ENCODE measurements around the gene CCDC88B.
A peak's percentile ranks its signal among the peaks of the same experiment; 100 is the strongest.

CCDC88B gene

GRCh38 chr11:64339754-64340408 is at the start of gene CCDC88B:
TSS of gene CCDC88B (plus strand) at chr11:64340204. CDS start at chr11:64340267, 63 bp downstream.
- DNase-seq = no peak

GRCh38 chr11:64290352-64291261 is 49.4 kb upstream of the CCDC88B start:
- no peak for DNase-seq

- DNase-seq = no peak
These were observed 48.7 kb upstream of the CCDC88B start, which contains the start of gene KCNK4 for GRCh38 chr11:64291262-64291751. TSS of gene KCNK4 (plus strand) at chr11:64291302. CDS start at chr11:64293019, 1,717 bp downstream.

- no peak for DNase-seq
These were observed 48.1 kb upstream of the CCDC88B start for GRCh38 chr11:64291752-64292459.

GRCh38 chr11:64292460-64293254 is 47.3 kb upstream of the CCDC88B start:
- no peak for DNase-seq

- no peak for DNase-seq
These were observed 45.2 kb upstream of the CCDC88B start for GRCh38 chr11:64294774-64295173.

GRCh38 chr11:64295760-64296159 is 44.2 kb upstream of the CCDC88B start:
- DNase-seq = no peak

- no peak for DNase-seq
These were observed 43.8 kb upstream of the CCDC88B start for GRCh38 chr11:64296236-64296635.

GRCh38 chr11:64296830-64297698 is 42.9 kb upstream of the CCDC88B start:
- no peak for DNase-seq

GRCh38 chr11:64297699-64298358 is 42.2 kb upstream of the CCDC88B start:
- no peak for DNase-seq

GRCh38 chr11:64298966-64299846 is 40.8 kb upstream of the CCDC88B start:
- no peak for DNase-seq

- peak; percentile 19 for DNase-seq
These were observed 40.0 kb upstream of the CCDC88B start, which contains the start of gene CATSPERZ for GRCh38 chr11:64299847-64300648. TSS of gene CATSPERZ (plus strand) at chr11:64300358. CDS start at chr11:64300411, 53 bp downstream.

- no peak for DNase-seq
These were observed 36.6 kb upstream of the CCDC88B start for GRCh38 chr11:64303109-64304031.

GRCh38 chr11:64304032-64304315 is 36.0 kb upstream of the CCDC88B start:
- no peak for DNase-seq

GRCh38 chr11:64304316-64305072 is 35.5 kb upstream of the CCDC88B start:
- DNase-seq = peak; percentile 82

- peak; percentile 99 for DNase-seq
These were observed 34.8 kb upstream of the CCDC88B start, which contains the start of gene ESRRA for GRCh38 chr11:64305075-64305690. TSS of gene ESRRA (plus strand) at chr11:64305524. CDS start at chr11:64307180, 1,656 bp downstream.
